ENCODE results near the gene POLD3.
"Not testable (repeated sequence)": the region's sequence is repeated elsewhere in the genome, so short reads cannot be mapped to it uniquely, and the experiment has no call there.

POLD3 gene

GRCh38 chr11:74579577-74580270 is 12.7 kb upstream of the POLD3 start:
- in situ Hi-C loops (cut with HindIII; ENCODE audit: low sequenced_read_pairs), result no loop called here

- in situ Hi-C loops (cut with HindIII; ENCODE audit: low sequenced_read_pairs), result no loop called here
Observed at GRCh38 chr11:74581954-74582547, 10.3 kb upstream of the POLD3 start.

GRCh38 chr11:74583024-74583624 is 9.3 kb upstream of the POLD3 start:
- in situ Hi-C loops (cut with HindIII; ENCODE audit: low sequenced_read_pairs), result no loop called here

- in situ Hi-C loops (cut with HindIII; ENCODE audit: low sequenced_read_pairs), result not testable (repeated sequence)
Observed at GRCh38 chr11:74590492-74590891, 1.9 kb upstream of the POLD3 start.

- in situ Hi-C loops (cut with HindIII; ENCODE audit: low sequenced_read_pairs), result no loop called here
Observed at GRCh38 chr11:74592063-74592440, 330 bp upstream of the POLD3 start.

GRCh38 chr11:74593463-74593862 is 1.1 kb downstream of the POLD3 start:
- in situ Hi-C loops (cut with HindIII; ENCODE audit: low sequenced_read_pairs), result no loop called here

- in situ Hi-C loops (cut with HindIII; ENCODE audit: low sequenced_read_pairs), result loop anchor here (10.0 to 25.0 kb wide), 2 partner anchors 122 to 259 kb away; no protein-coding TSS in a partner anchor
Observed at GRCh38 chr11:74602637-74603556, 10.5 kb downstream of the POLD3 start.

- in situ Hi-C loops (cut with HindIII; ENCODE audit: low sequenced_read_pairs), result loop anchor here (10.0 to 25.0 kb wide), 2 partner anchors 121 to 258 kb away; no protein-coding TSS in a partner anchor
Observed at GRCh38 chr11:74603845-74604244, 11.5 kb downstream of the POLD3 start.

GRCh38 chr11:74604311-74604710 is 11.9 kb downstream of the POLD3 start:
- in situ Hi-C loops (cut with HindIII; ENCODE audit: low sequenced_read_pairs), result loop anchor here (10.0 to 25.0 kb wide), 2 partner anchors 120 to 258 kb away; no protein-coding TSS in a partner anchor

- in situ Hi-C loops (cut with HindIII; ENCODE audit: low sequenced_read_pairs), result loop anchor here (10.0 to 25.0 kb wide), 2 partner anchors 119 to 257 kb away; no protein-coding TSS in a partner anchor
Observed at GRCh38 chr11:74605403-74605802, 13.0 kb downstream of the POLD3 start.

GRCh38 chr11:74608431-74608830 is 16.0 kb downstream of the POLD3 start:
- in situ Hi-C loops (cut with HindIII; ENCODE audit: low sequenced_read_pairs), result loop anchor here (10.0 to 25.0 kb wide), 2 partner anchors 116 to 254 kb away; no protein-coding TSS in a partner anchor

- in situ Hi-C loops (cut with HindIII; ENCODE audit: low sequenced_read_pairs), result loop anchor here (10.0 to 25.0 kb wide), 2 partner anchors 57 to 251 kb away; no protein-coding TSS in a partner anchor
Observed at GRCh38 chr11:74611369-74611861, 19.0 kb downstream of the POLD3 start.

- in situ Hi-C loops (cut with HindIII; ENCODE audit: low sequenced_read_pairs), result loop anchor here (10.0 to 25.0 kb wide), 2 partner anchors 58 to 249 kb away; no protein-coding TSS in a partner anchor
Observed at GRCh38 chr11:74612877-74613276, 20.5 kb downstream of the POLD3 start.

GRCh38 chr11:74615311-74615710 is 22.9 kb downstream of the POLD3 start:
- in situ Hi-C loops (cut with HindIII; ENCODE audit: low sequenced_read_pairs), result loop anchor here (5.0 to 25.0 kb wide), 3 partner anchors 61 to 247 kb away; no protein-coding TSS in a partner anchor

- in situ Hi-C loops (cut with HindIII; ENCODE audit: low sequenced_read_pairs), result loop anchor here (5.0 to 25.0 kb wide), 3 partner anchors 61 to 246 kb away; no protein-coding TSS in a partner anchor
Observed at GRCh38 chr11:74615988-74616387, 23.6 kb downstream of the POLD3 start.

GRCh38 chr11:74620531-74620930 is 28.1 kb downstream of the POLD3 start:
- in situ Hi-C loops (cut with HindIII; ENCODE audit: low sequenced_read_pairs), result loop anchor here (25.0 kb wide), 1 partner anchor 242 kb away; no protein-coding TSS in a partner anchor

- in situ Hi-C loops (cut with HindIII; ENCODE audit: low sequenced_read_pairs), result no loop called here
Observed at GRCh38 chr11:74626130-74626529, 33.7 kb downstream of the POLD3 start.

GRCh38 chr11:74626604-74627003 is 34.2 kb downstream of the POLD3 start:
- in situ Hi-C loops (cut with HindIII; ENCODE audit: low sequenced_read_pairs), result no loop called here

GRCh38 chr11:74627381-74627780 is 35.0 kb downstream of the POLD3 start:
- in situ Hi-C loops (cut with HindIII; ENCODE audit: low sequenced_read_pairs), result no loop called here

GRCh38 chr11:74630043-74630442 is 37.7 kb downstream of the POLD3 start:
- in situ Hi-C loops (cut with HindIII; ENCODE audit: low sequenced_read_pairs), result no loop called here
